Osteocyte (in vitro differentiated cells): ENCODE measurements around the gene AP1S1. TPM values are rescaled to one million over a fixed set of nuclear protein-coding genes. Genes with fewer than 3 reads are reported as not detected.

Experiments used
- DNase-seq: peaks from one replicate; pipeline ENCODE4 v3.0.0; 2021; ENCODE audit warnings: mixed read lengths; ENCODE audit not compliant: unreplicated experiment; ENCODE audit errors: extremely low spot score
- H3K27ac Mint-ChIP-seq: one replicate; pipeline ENCODE4 v1.8.0; 2021; ENCODE audit warnings: mild to moderate bottlenecking, mixed read lengths; ENCODE audit not compliant: unreplicated experiment
- H3K27me3 Mint-ChIP-seq: one replicate; pipeline ENCODE4 v1.8.0; 2021; ENCODE audit warnings: mixed read lengths; ENCODE audit not compliant: unreplicated experiment
- H3K36me3 Mint-ChIP-seq: one replicate; pipeline ENCODE4 v1.8.0; 2021; ENCODE audit warnings: mixed read lengths; ENCODE audit not compliant: unreplicated experiment
- H3K4me1 Mint-ChIP-seq: one replicate; pipeline ENCODE4 v1.8.0; 2021; ENCODE audit warnings: mixed read lengths; ENCODE audit not compliant: unreplicated experiment
- H3K4me3 Mint-ChIP-seq: one replicate; pipeline ENCODE4 v1.8.0; 2021; ENCODE audit warnings: mild to moderate bottlenecking, moderate library complexity, mixed read lengths; ENCODE audit not compliant: unreplicated experiment
- H3K9me3 Mint-ChIP-seq: one replicate; pipeline ENCODE4 v1.8.0; 2021; ENCODE audit warnings: mixed read lengths; ENCODE audit not compliant: unreplicated experiment
- CTCF ChIP-seq: fragments of 200-600 bp; sonication (generic); IDR thresholded peaks from 2 replicates; pipeline ENCODE4 v1.5.0; 2021; ENCODE audit warnings: antibody characterized with exemption, mild to moderate bottlenecking, moderate library complexity
- total RNA-seq: library from RNA; stranded (reverse); gene quantifications from 2 replicates; pipeline ENCODE4 v1.2.1, GENCODE V29; 2021

AP1S1 gene
- total RNA-seq, 1 donor from 2014 or later = 57.9 TPM

DNA sequence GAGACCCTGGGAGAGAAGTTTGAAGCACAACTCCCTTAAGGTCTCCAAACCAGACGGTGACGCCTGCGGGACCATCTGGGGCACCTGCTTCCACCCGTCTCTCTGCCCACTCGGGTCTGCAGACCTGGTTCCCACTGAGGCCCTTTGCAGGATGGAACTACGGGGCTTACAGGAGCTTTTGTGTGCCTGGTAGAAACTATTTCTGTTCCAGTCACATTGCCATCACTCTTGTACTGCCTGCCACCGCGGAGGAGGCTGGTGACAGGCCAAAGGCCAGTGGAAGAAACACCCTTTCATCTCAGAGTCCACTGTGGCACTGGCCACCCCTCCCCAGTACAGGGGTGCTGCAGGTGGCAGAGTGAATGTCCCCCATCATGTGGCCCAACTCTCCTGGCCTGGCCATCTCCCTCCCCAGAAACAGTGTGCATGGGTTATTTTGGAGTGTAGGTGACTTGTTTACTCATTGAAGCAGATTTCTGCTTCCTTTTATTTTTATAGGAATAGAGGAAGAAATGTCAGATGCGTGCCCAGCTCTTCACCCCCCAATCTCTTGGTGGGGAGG is 16.5 kb upstream of the AP1S1 start:
- H3K4me3 Mint-ChIP-seq = peak overlapping the region; percentile 51

GRCh38 chr7:101138213-101138870 is 15.9 kb upstream of the AP1S1 start:
- Mint-ChIP-seq H3K27ac (peak overlapping the region; percentile 97), H3K4me1 (peaks cover 63% of the 10 kb centered on the region), H3K27me3 (no peaks in the 10 kb centered on the region), H3K9me3 (no peaks in the 10 kb centered on the region), H3K36me3 (peaks cover 43% of the 10 kb centered on the region), H3K4me3 (peak overlapping the region; percentile 51)
- peak; percentile 87 for TF ChIP-seq CTCF
- peak; percentile 92 for DNase-seq

More for the DNA sequence above, 16.5 kb upstream of the AP1S1 start:
- no peak for TF ChIP-seq CTCF
- Mint-ChIP-seq H3K27ac (peak overlapping the region; percentile 97), H3K27me3 (no peaks in the 10 kb centered on the region), H3K9me3 (no peaks in the 10 kb centered on the region), H3K36me3 (peaks cover 46% of the 10 kb centered on the region), H3K4me1 (peaks cover 66% of the 10 kb centered on the region)
- no peak for DNase-seq

GRCh38 chr7:101140339-101140699 is 14.0 kb upstream of the AP1S1 start:
- DNase-seq = no peak
- H3K9me3 Mint-ChIP-seq = no peaks in the 10 kb centered on the region
- peaks cover 26% of the 10 kb centered on the region for H3K36me3 Mint-ChIP-seq
- H3K4me3 Mint-ChIP-seq = no peak overlapping the region
- H3K27ac Mint-ChIP-seq = peak overlapping the region; percentile 61
- H3K4me1 Mint-ChIP-seq = peaks cover 48% of the 10 kb centered on the region
- no peak for TF ChIP-seq CTCF
- H3K27me3 Mint-ChIP-seq = no peaks in the 10 kb centered on the region

DNA sequence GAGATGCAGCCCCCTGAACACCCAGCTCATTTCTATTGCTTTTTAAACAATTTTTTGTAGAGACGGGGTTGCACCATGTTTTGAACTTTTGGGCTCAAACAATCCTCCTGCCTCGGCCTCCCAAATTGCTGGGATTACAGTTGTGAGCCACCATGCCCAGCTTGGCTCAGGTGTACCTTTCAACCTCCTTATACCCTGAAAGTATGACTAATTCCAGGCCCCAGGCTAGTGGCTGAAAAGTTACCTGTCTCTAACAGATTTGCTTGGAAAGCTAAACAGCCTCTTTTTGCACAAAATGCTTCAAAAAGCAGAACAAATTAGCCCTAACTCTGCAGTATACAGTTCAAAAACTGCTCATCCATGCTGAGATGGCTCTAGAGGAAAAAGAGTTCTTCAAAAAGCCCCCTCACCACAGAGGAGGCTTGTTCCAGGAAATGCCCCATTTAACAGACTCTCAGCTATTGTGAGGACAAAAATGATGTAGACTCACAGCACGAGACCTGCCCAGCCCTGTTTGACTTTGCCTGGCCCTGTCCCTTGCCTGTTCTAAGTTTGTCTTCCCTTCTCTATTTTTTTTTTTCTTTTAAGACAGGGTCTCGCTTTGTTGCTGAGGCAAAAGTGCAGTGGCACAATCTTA is 13.4 kb upstream of the AP1S1 start:
- Mint-ChIP-seq H3K9me3 (no peaks in the 10 kb centered on the region), H3K4me3 (no peak overlapping the region), H3K36me3 (peaks cover 21% of the 10 kb centered on the region), H3K4me1 (peaks cover 45% of the 10 kb centered on the region), H3K27me3 (no peaks in the 10 kb centered on the region), H3K27ac (peak overlapping the region; percentile 61)
- DNase-seq = no peak
- TF ChIP-seq CTCF = no peak

DNA sequence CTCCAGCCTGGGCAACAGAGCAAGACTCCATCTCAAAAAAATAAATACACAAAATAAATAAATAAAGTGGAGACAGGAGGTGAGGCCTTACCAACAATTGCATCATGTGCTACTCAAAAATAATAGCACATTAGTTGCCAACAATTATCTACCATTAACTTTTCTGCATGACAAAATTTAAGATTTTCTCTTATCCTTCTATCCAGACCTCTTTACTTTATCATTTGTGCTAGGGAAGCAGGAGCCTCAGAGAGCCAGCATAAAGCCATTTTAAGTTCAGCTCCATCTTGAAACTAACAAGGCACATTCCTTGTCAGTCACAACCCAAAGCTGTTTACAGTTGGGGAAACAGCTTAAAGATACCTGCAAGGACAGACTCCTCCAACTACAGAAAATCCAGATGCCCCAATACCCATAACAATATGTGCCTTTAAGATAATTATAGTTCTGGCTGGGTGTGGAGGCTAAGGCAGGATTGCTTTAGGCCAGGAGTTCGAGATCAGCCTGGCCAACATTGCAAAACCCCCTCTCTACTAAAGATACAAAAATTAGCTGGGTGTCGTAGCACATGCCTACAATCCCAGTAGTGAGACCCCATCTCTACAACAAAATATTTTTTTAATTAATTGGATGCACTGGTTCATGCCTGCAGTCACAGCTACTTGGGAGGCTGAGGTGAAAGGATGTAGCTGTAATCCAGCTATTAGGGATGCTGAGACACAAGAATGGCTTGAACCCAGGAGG is 2.2 kb upstream of the AP1S1 start:
- H3K4me3 Mint-ChIP-seq = no peak overlapping the region
- no peak overlapping the region for H3K27ac Mint-ChIP-seq
- H3K27me3 Mint-ChIP-seq = peaks cover 17% of the 10 kb centered on the region

More for the DNA sequence above, 2.2 kb upstream of the AP1S1 start:
- no peak for DNase-seq
- TF ChIP-seq CTCF = no peak
- H3K4me1 Mint-ChIP-seq = peaks cover 12% of the 10 kb centered on the region
- H3K36me3 Mint-ChIP-seq = peaks cover 7% of the 10 kb centered on the region
- H3K9me3 Mint-ChIP-seq = no peaks in the 10 kb centered on the region
